Kidney tubule cell (primary cell): ENCODE results near the gene OR2T34.
"Not testable (repeated sequence)": the region's sequence is repeated elsewhere in the genome, so short reads cannot be mapped to it uniquely, and the experiment has no call there.

Source experiments
- DNase-seq: peaks from one replicate; pipeline ENCODE4 v3.0.0-alpha.2; 2018; ENCODE audit warnings: low spot score

OR2T34 gene

GRCh38 chr1:248574657-248575056, at the start of gene OR2T34:
TSS of gene OR2T34 (minus strand) at chr1:248574757. CDS start at chr1:248574757, 0 bp downstream.
- not testable (repeated sequence) for DNase-seq

- DNase-seq, result peak; percentile 60
These were observed 48.0 kb upstream of the OR2T34 start for GRCh38 chr1:248622570-248623001.

- no peak for DNase-seq
These were observed 47.2 kb upstream of the OR2T34 start for GRCh38 chr1:248621770-248622169.

- peak; percentile 56 for DNase-seq
These were observed 44.3 kb upstream of the OR2T34 start for GRCh38 chr1:248618878-248619277.

GRCh38 chr1:248618119-248618518, 43.6 kb upstream of the OR2T34 start:
- no peak for DNase-seq

- DNase-seq, result no peak
These were observed 39.2 kb upstream of the OR2T34 start for GRCh38 chr1:248613742-248614141.

GRCh38 chr1:248611883-248612414, 37.4 kb upstream of the OR2T34 start:
- peak; percentile 31 for DNase-seq

GRCh38 chr1:248610301-248610700, 35.7 kb upstream of the OR2T34 start:
- DNase-seq, result peak; percentile 13

- peak; percentile 28 for DNase-seq
These were observed 24.8 kb upstream of the OR2T34 start for GRCh38 chr1:248599396-248599795.

GRCh38 chr1:248597589-248597988, 23.0 kb upstream of the OR2T34 start, which contains the start of gene OR2T10:
TSS of gene OR2T10 (minus strand) at chr1:248597700. CDS start at chr1:248593768, 3,932 bp downstream.
- no peak for DNase-seq

GRCh38 chr1:248596615-248597014, 22.1 kb upstream of the OR2T34 start:
- DNase-seq, result peak; percentile 54

- DNase-seq, result no peak
These were observed 18.7 kb upstream of the OR2T34 start for GRCh38 chr1:248593226-248593625.

GRCh38 chr1:248592655-248593054, 18.1 kb upstream of the OR2T34 start:
- no peak for DNase-seq

GRCh38 chr1:248590055-248590454, 15.5 kb upstream of the OR2T34 start:
- DNase-seq, result no peak

- no peak for DNase-seq
These were observed 14.8 kb upstream of the OR2T34 start for GRCh38 chr1:248589334-248589733.

GRCh38 chr1:248585266-248585665, 10.7 kb upstream of the OR2T34 start:
- DNase-seq, result peak; percentile 11

GRCh38 chr1:248576260-248576980, 1.9 kb upstream of the OR2T34 start:
- DNase-seq, result no peak

GRCh38 chr1:248573856-248574255, 701 bp downstream of the OR2T34 start:
- not testable (repeated sequence) for DNase-seq

- not testable (repeated sequence) for DNase-seq
These were observed 2.5 kb downstream of the OR2T34 start for GRCh38 chr1:248572049-248572448.

- DNase-seq, result not testable (repeated sequence)
These were observed 3.7 kb downstream of the OR2T34 start for GRCh38 chr1:248570811-248571210.

GRCh38 chr1:248569049-248569448, 5.5 kb downstream of the OR2T34 start:
- not testable (repeated sequence) for DNase-seq

- DNase-seq, result not testable (repeated sequence)
These were observed 8.8 kb downstream of the OR2T34 start for GRCh38 chr1:248565530-248566373.

- DNase-seq, result not testable (repeated sequence)
These were observed 11.9 kb downstream of the OR2T34 start, which contains the start of gene OR2T29 for GRCh38 chr1:248562672-248563071. TSS of gene OR2T29 (minus strand) at chr1:248562772. CDS start at chr1:248559491, 3,281 bp downstream.
